ENCODE results near the gene SSR1. TPM values are rescaled to one million over a fixed set of nuclear protein-coding genes. Genes with fewer than 3 reads are reported as not detected.

The SSR1 gene
- total and polyA plus RNA-seq, 2 of the 13 experiments (the other 11 are each of a cell fraction or from before 2014, with no cell fraction given) = 203 to 243 TPM

GRCh38 chr6:7238900-7239589, 74.0 kb downstream of the SSR1 start (continued):
- TF ChIP-seq ZNF142 (CRISPR knock-in tag; IDR thresholded peaks at IDR 0.05) (0 out of 2 replicates have a peak, but pooled peaks have one; percentile 8), ZNF687 (CRISPR knock-in tag; IDR thresholded peaks at IDR 0.05) (peak; percentile 98), ZNF800 (CRISPR knock-in tag; IDR thresholded peaks at IDR 0.05) (no peak), ZBTB39 (CRISPR knock-in tag; IDR thresholded peaks at IDR 0.05) (no peak), ZNF749 (CRISPR knock-in tag; IDR thresholded peaks at IDR 0.05; ENCODE audit: borderline replicate concordance) (peak; percentile 63; the same call in 1 of the 2 replicates), GRHL1 (CRISPR knock-in tag; conservative IDR thresholded peaks at IDR 0.05) (no peak), NFIC (IDR thresholded peaks at IDR 0.05; ENCODE audit: low read length) (peak; percentile 67; the same call in 1 of the 2 replicates), ZGPAT (CRISPR knock-in tag; IDR thresholded peaks at IDR 0.05) (peak; percentile 90), RBFOX2 (IDR thresholded peaks at IDR 0.05; ENCODE audit: low read depth, low read length) (no peak)
